CD14-positive monocyte (primary cell): ENCODE data around the gene CDH22. TPM values are rescaled to one million over a fixed set of nuclear protein-coding genes. Genes with fewer than 3 reads are reported as not detected.

Source experiments
- DNase-seq, 3 donors: peaks; one replicate each; pipeline ENCODE4 v3.0.0-alpha.2; 2011 to 2022
- H2AFZ ChIP-seq: 2 replicates; pipeline ENCODE4 v1.6.0; 2012; ENCODE audit warnings: mild to moderate bottlenecking, low read depth, low read length, inconsistent platforms; ENCODE audit not compliant: insufficient read depth, poor library complexity, severe bottlenecking
- H3K27ac ChIP-seq, 2 donors: 1 replicate in 1 of 2; 2 replicates in 1 of 2; pipeline ENCODE4 v1.5.1; 2012 to 2013; ENCODE audit warnings: low read length in 2 of 2, control low read depth in 1 of 2, inconsistent platforms in 1 of 2, low read depth in 1 of 2, mild to moderate bottlenecking in 1 of 2
- H3K27me3 ChIP-seq, 2 donors: one replicate each; pipeline versions ENCODE4 v1.6.0 to v1.6.1; 2011 to 2013; ENCODE audit warnings: low read length in 2 of 2; ENCODE audit not compliant: control insufficient read depth in 2 of 2, insufficient read depth in 2 of 2
- H3K36me3 ChIP-seq, 2 donors: replicated peaks in 1 of 2; 1 replicate in 1 of 2; 2 replicates in 1 of 2; pipeline versions ENCODE4 v1.5.1 to v1.6.1; 2012 to 2013; ENCODE audit warnings: low read length in 2 of 2, control low read depth in 1 of 2, inconsistent platforms in 1 of 2, mild to moderate bottlenecking in 1 of 2; ENCODE audit not compliant: insufficient read depth in 2 of 2, control insufficient read depth in 1 of 2
- H3K4me1 ChIP-seq, 2 donors: 1 replicate in 1 of 2; 2 replicates in 1 of 2; pipeline versions ENCODE4 v1.5.1 to v1.6.1; 2012 to 2013; ENCODE audit warnings: low read length in 2 of 2, control low read depth in 1 of 2, inconsistent platforms in 1 of 2, mild to moderate bottlenecking in 1 of 2, moderate library complexity in 1 of 2; ENCODE audit not compliant: insufficient read depth in 2 of 2, control insufficient read depth in 1 of 2
- H3K4me2 ChIP-seq: replicated peaks from 2 replicates; pipeline ENCODE3; 2012; ENCODE audit warnings: low read length, moderate library complexity, mild to moderate bottlenecking; ENCODE audit not compliant: poor library complexity, severe bottlenecking; ENCODE audit errors: extremely low read depth
- H3K4me3 ChIP-seq, 3 experiments: fragments of 200-600 bp in 1 of 3; sonication (generic) in 1 of 3; replicated peaks in 1 of 3; 1 replicate in 2 of 3; 2 replicates in 1 of 3; pipeline ENCODE4 v1.5.1; 2011 to 2013; ENCODE audit warnings: low read length in 3 of 3, mild to moderate bottlenecking in 3 of 3, control low read depth in 2 of 3, low read depth in 2 of 3, inconsistent platforms in 1 of 3, moderate library complexity in 1 of 3
- H3K79me2 ChIP-seq: 2 replicates; pipeline ENCODE4 v1.6.0; 2012; ENCODE audit warnings: mild to moderate bottlenecking, control low read depth, inconsistent platforms, low read length, moderate library complexity; ENCODE audit not compliant: insufficient read depth
- H3K9ac ChIP-seq: 2 replicates; pipeline ENCODE4 v1.6.0; 2017; ENCODE audit warnings: low read length, mild to moderate bottlenecking; ENCODE audit not compliant: insufficient read depth, poor library complexity, severe bottlenecking
- H3K9me3 ChIP-seq, 2 donors: replicated peaks in 1 of 2; 1 replicate in 1 of 2; 2 replicates in 1 of 2; pipeline versions ENCODE4 v1.5.1 to v1.6.1; 2012 to 2013; ENCODE audit warnings: low read length in 2 of 2, control low read depth in 1 of 2; ENCODE audit not compliant: control insufficient read depth in 1 of 2, insufficient read depth in 1 of 2
- H4K20me1 ChIP-seq: 2 replicates; pipeline ENCODE4 v1.6.0; 2012; ENCODE audit warnings: mild to moderate bottlenecking, low read length, control low read depth, moderate library complexity; ENCODE audit not compliant: insufficient read depth
- H3K27ac Mint-ChIP-seq, 7 donors: one replicate each; pipeline ENCODE4 v1.8.0; 2020; ENCODE audit warnings: mild to moderate bottlenecking in 7 of 7, mixed read lengths in 7 of 7, moderate library complexity in 6 of 7, inconsistent platforms in 2 of 7
- H3K27me3 Mint-ChIP-seq, 3 donors: one replicate each; pipeline ENCODE4 v1.8.0; 2021 to 2022; ENCODE audit warnings: low read depth in 3 of 3, mild to moderate bottlenecking in 3 of 3, mixed read lengths in 3 of 3, moderate library complexity in 3 of 3, inconsistent platforms in 1 of 3
- H3K36me3 Mint-ChIP-seq, 2 donors: one replicate each; pipeline ENCODE4 v1.8.0; 2020; ENCODE audit warnings: mixed read lengths in 2 of 2, inconsistent platforms in 1 of 2, mild to moderate bottlenecking in 1 of 2
- H3K4me1 Mint-ChIP-seq: one replicate; pipeline ENCODE4 v1.8.0; 2020; ENCODE audit warnings: mild to moderate bottlenecking, mixed read lengths
- H3K4me3 Mint-ChIP-seq, 2 donors: one replicate each; pipeline ENCODE4 v1.8.0; 2020; ENCODE audit warnings: mild to moderate bottlenecking in 2 of 2, mixed read lengths in 2 of 2, moderate library complexity in 1 of 2
- H3K9me3 Mint-ChIP-seq, 7 donors: one replicate each; pipeline ENCODE4 v1.8.0; 2020 to 2022; ENCODE audit warnings: mixed read lengths in 7 of 7, mild to moderate bottlenecking in 6 of 7, moderate library complexity in 6 of 7, inconsistent platforms in 2 of 7
- WGBS: methylation state at CpG from one replicate; pipeline ENCODE4 v1.1.5; 2013; ENCODE audit warnings: missing lambda C conversion rate; ENCODE audit not compliant: insufficient coverage; 5-methylcytosine and 5-hydroxymethylcytosine counted together
- intact Hi-C, 2 donors: fragments of 100-400 bp; cut with micrococcal nuclease; formaldehyde crosslinking; loops; one replicate each; pipeline versions ENCODE4 v1.15.0 to v1.15.1; 2023
- polyA plus RNA-seq, 3 donors: library from polyadenylated mRNA; depleted of rRNA in 1 of 3; unstranded in 2 of 3; stranded (reverse) in 1 of 3; fragments of 300-500 nt in 2 of 3; fragments of >200 nt in 1 of 3; fragmentation: Illumina TruSeq in 2 of 3; gene quantifications; 1 replicate in 2 of 3; 2 replicates in 1 of 3; pipeline ENCODE4 v1.2.3, GENCODE V29; 2012 to 2021
- TF ChIP-seq, protein P1 (sequence below): fragments of 200-600 bp; IDR thresholded peaks from one replicate; pipeline ENCODE4 v1.8.0; 2022; ENCODE audit warnings: antibody characterized with exemption, mild to moderate bottlenecking

Gene CDH22
- polyA plus RNA-seq, 3 donors: not detected

DNA sequence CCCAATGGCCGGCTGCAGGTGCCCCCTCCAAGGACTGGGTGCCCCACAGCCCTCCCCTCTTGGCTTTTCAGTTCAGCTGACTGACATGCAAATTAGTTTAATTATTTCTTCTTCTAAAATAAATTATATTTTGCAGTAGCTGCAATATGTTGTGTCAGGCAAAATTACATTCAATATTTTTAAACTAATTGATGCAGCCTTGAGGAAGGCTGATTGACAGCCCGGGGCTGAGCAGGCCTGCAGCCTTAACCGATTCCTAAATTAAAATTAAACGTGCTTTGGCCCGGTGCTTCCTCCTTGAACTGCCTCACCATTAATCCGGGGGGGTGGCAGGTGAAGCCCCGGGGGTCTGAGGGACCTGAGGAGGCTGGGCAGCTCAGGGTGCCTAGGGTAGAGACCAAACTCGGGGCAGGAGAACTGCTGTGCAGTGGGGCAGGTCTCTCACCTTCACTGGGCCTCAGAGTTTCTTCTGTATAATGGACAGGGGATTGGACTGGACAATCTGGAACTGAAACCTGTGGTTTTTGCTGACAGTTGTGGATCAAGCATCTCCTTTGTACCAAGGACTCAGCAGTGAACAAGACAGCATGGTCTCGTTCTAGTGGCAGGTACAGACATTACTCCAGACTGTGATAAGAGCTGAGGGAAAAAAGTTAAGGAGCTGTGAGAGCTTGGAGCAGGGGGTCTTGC lies 117.7 kb downstream of the CDH22 start:
- H3K4me3 Mint-ChIP-seq: peak overlapping the region in 1 of 2 donors; percentile 27
- TF ChIP-seq, protein P1, sequence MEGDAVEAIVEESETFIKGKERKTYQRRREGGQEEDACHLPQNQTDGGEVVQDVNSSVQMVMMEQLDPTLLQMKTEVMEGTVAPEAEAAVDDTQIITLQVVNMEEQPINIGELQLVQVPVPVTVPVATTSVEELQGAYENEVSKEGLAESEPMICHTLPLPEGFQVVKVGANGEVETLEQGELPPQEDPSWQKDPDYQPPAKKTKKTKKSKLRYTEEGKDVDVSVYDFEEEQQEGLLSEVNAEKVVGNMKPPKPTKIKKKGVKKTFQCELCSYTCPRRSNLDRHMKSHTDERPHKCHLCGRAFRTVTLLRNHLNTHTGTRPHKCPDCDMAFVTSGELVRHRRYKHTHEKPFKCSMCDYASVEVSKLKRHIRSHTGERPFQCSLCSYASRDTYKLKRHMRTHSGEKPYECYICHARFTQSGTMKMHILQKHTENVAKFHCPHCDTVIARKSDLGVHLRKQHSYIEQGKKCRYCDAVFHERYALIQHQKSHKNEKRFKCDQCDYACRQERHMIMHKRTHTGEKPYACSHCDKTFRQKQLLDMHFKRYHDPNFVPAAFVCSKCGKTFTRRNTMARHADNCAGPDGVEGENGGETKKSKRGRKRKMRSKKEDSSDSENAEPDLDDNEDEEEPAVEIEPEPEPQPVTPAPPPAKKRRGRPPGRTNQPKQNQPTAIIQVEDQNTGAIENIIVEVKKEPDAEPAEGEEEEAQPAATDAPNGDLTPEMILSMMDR: no peak
- peak; percentile 18 to 29 (median 24) for DNase-seq

GRCh38 chr20:46188866-46189541 lies 119.3 kb downstream of the CDH22 start:
- H3K79me2 ChIP-seq: no peaks in the 10 kb centered on the region
- peaks cover 24 to 27% of the 10 kb centered on the region in 2 donors for H3K4me1 ChIP-seq
- 57% methylated on average over 14 of the region's 18 CpGs for WGBS
- H3K9me3 ChIP-seq: no peaks in the 10 kb centered on the region
- H3K4me2 ChIP-seq: no peak overlapping the region
- Mint-ChIP-seq H3K36me3 (no peaks in the 10 kb centered on the region), H3K27me3 (peaks cover 9 to 32% (median 10%) of the 10 kb centered on the region in 3 donors), H3K4me1 (peaks cover 20% of the 10 kb centered on the region), H3K4me3 (no peak overlapping the region), H3K27ac (peak overlapping the region in 1 of 7 donors; percentile 48), H3K9me3 (peaks cover 0 to 1% (median 0%) of the 10 kb centered on the region in 7 donors)
- no peaks in the 10 kb centered on the region for H3K36me3 ChIP-seq
- no peak overlapping the region for H2AFZ ChIP-seq
- H3K4me3 ChIP-seq: no peak overlapping the region
- DNase-seq: no peak
- TF ChIP-seq, protein P1: no peak
- H3K27ac ChIP-seq: no peak overlapping the region
- no peak overlapping the region for H3K9ac ChIP-seq
- H4K20me1 ChIP-seq: no peaks in the 10 kb centered on the region
- peaks cover 0 to 6% of the 10 kb centered on the region in 2 donors for H3K27me3 ChIP-seq
- intact Hi-C loops: no loop called here

More for the DNA sequence above, 117.7 kb downstream of the CDH22 start:
- Histone ChIP-seq H3K27me3 (peaks cover 0 to 6% of the 10 kb centered on the region in 2 donors), H3K36me3 (no peaks in the 10 kb centered on the region), H3K79me2 (no peaks in the 10 kb centered on the region), H3K4me3 (no peak overlapping the region), H3K9me3 (no peaks in the 10 kb centered on the region), H3K27ac (no peak overlapping the region), H3K4me2 (no peak overlapping the region), H3K9ac (no peak overlapping the region), H3K4me1 (peaks cover 24 to 27% of the 10 kb centered on the region in 2 donors), H2AFZ (peak overlapping the region; percentile 30), H4K20me1 (no peaks in the 10 kb centered on the region)
- peak overlapping the region in 1 of 7 donors; percentile 47 for H3K27ac Mint-ChIP-seq
- intact Hi-C loops: no loop called here
- no peaks in the 10 kb centered on the region for H3K9me3 Mint-ChIP-seq
- peaks cover 9 to 29% (median 10%) of the 10 kb centered on the region in 3 donors for H3K27me3 Mint-ChIP-seq
- no peaks in the 10 kb centered on the region for H3K36me3 Mint-ChIP-seq
- H3K4me1 Mint-ChIP-seq: peaks cover 22% of the 10 kb centered on the region
- 46% methylated on average over 6 of the region's 9 CpGs for WGBS
